ENCODE data around the gene MTCH2. TPM values are rescaled to one million over a fixed set of nuclear protein-coding genes. Genes with fewer than 3 reads are reported as not detected.

The MTCH2 gene
- polyA plus RNA-seq, 1 experiment: 104 TPM

DNA sequence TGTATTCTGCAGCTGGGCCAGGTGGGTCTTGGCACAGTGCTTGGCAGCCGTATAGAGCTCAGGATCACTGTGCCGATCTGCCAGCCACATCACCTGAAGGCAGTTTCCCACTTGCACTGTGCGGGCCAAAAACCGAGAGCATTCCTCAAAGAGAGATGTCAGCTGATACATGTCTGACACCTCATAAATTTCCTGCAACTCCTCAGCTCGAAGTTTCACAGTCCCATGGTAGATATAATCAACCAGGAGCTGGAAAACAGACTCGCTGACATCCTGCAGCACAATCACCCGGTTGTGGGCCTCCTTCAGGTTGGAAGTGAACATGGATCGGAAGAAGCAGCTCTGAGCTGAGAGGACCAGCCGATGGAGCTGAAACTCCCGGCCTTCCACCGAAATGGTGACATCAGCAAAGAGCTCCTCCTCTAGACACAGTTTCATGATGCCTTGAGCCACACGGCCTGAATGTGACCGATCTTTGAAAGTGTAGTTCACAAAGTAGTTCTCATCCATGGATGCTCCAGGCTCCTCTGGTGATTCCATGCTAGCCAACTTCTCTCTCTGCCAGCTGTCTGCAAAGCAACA lies 64.8 kb downstream of the MTCH2 start:
- DNase-seq (ENCODE audit: low read depth): no peak
- H3K4me3 ChIP-seq (ENCODE audit: low read depth, low read length): peak overlapping the region; percentile 85
- CTCF ChIA-PET: interaction anchor here (0.7 to 1.6 kb wide), 6 partner anchors 17 to 163 kb away, joined by 3 to 5 read pairs (median 3); no protein-coding TSS in a partner anchor
- POLR2A ChIA-PET: interaction anchor here (0.5 kb wide), 1 partner anchor 11 kb away, joined by 9 read pairs; no protein-coding TSS in a partner anchor
- no peaks in the 10 kb centered on the region for H3K27me3 ChIP-seq (ENCODE audit: control insufficient read depth, insufficient read depth, low read length)
- no peak for TF ChIP-seq CTCF (IDR thresholded peaks at IDR 0.05; ENCODE audit: insufficient read depth, low read depth, low read length)
- peaks cover 18% of the 10 kb centered on the region for H3K36me3 ChIP-seq (ENCODE audit: control insufficient read depth, insufficient read depth, low read length)

DNA sequence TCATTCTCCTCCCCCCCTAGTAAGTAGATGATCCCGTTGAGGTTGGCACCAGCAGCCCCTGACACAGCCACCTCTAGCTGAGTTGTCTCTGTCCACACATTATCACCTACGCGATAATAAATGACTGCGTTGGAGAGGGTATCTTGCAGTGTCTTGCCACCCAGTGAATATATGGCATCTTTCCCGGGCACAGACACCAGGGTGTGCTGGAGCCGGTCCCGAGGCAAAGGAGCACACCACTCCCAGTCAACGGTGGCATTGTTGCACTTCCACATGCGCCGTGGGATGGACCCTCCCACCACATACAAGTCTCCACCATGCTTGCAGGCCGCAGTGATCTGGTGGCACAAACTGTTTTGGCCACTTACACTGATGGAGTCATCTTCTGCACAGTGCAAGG lies 69.0 kb downstream of the MTCH2 start:
- TF ChIP-seq CTCF (IDR thresholded peaks at IDR 0.05; ENCODE audit: insufficient read depth, low read depth, low read length): no peak
- ChIA-PET CTCF (no interaction called here), POLR2A (no interaction called here)
- H3K27me3 ChIP-seq (ENCODE audit: control insufficient read depth, insufficient read depth, low read length): no peaks in the 10 kb centered on the region
- H3K4me3 ChIP-seq (ENCODE audit: low read depth, low read length): no peak overlapping the region
- no peak for DNase-seq (ENCODE audit: low read depth)
- H3K36me3 ChIP-seq (ENCODE audit: control insufficient read depth, insufficient read depth, low read length): peaks cover 11% of the 10 kb centered on the region

DNA sequence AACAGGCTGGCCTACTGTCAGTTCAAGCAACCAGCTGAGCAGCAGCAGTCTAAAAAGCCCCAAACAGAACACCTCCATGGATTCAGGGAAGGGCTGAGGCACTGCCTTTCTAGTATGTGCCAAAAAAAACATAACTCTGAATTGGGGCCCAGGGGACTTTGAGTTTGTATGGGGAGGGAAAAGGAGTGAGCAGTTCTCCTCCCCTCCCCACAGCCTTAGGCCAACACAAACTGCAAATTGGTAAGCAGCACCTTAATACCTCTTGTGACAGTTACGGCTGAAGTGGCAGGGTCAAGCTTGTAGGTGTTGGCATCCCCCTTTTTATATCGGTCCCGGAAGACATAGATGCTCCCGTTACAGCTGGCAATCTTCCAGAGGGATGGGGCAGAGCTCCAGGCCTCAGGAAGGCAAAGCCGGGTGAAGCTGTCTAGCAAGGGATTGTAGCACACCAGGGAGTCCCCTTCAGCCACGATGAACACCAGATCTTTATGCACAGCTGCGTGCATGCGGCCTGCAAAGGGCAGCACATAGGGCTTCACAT lies 69.6 kb downstream of the MTCH2 start:
- TF ChIP-seq CTCF (IDR thresholded peaks at IDR 0.05; ENCODE audit: insufficient read depth, low read depth, low read length): no peak
- Histone ChIP-seq H3K4me3 (ENCODE audit: low read depth, low read length) (no peak overlapping the region), H3K27me3 (ENCODE audit: control insufficient read depth, insufficient read depth, low read length) (no peaks in the 10 kb centered on the region), H3K36me3 (ENCODE audit: control insufficient read depth, insufficient read depth, low read length) (peaks cover 11% of the 10 kb centered on the region)
- ChIA-PET POLR2A (no interaction called here), CTCF (interaction anchor here (1.2 kb wide), 1 partner anchor 44 kb away, joined by 3 read pairs; no protein-coding TSS in a partner anchor)
- no peak for DNase-seq (ENCODE audit: low read depth)

DNA sequence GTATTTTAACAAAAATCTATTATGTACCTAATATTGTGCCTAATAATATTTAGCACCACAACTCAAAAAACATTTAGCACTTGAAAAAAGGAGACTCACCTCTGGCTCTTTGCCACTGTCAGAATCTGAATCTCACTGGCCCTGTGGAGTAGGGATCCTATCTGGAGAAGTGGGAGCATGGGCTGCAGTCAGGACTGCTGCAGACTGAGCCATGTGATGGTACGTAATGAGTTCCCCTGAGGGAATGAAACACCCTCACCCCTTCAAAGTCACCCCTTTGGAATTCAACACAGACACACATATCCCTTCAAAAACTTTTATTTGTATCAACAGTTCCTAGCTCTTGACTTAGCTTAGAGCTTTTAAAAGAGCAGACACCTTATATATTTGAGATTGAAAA lies 70.5 kb downstream of the MTCH2 start:
- no peak for TF ChIP-seq CTCF (IDR thresholded peaks at IDR 0.05; ENCODE audit: insufficient read depth, low read depth, low read length)
- POLR2A ChIA-PET: no interaction called here

GRCh38 chr11:47571357-47571729 lies 71.0 kb downstream of the MTCH2 start:
- no peaks in the 10 kb centered on the region for H3K27me3 ChIP-seq (ENCODE audit: control insufficient read depth, insufficient read depth, low read length)
- CTCF ChIA-PET: no interaction called here
- no peak for DNase-seq (ENCODE audit: low read depth)
- no peak overlapping the region for H3K4me3 ChIP-seq (ENCODE audit: low read depth, low read length)
- TF ChIP-seq CTCF (IDR thresholded peaks at IDR 0.05; ENCODE audit: insufficient read depth, low read depth, low read length): no peak
- peaks cover 11% of the 10 kb centered on the region for H3K36me3 ChIP-seq (ENCODE audit: control insufficient read depth, insufficient read depth, low read length)
- POLR2A ChIA-PET: no interaction called here

More for the DNA sequence above, 70.5 kb downstream of the MTCH2 start:
- H3K36me3 ChIP-seq (ENCODE audit: control insufficient read depth, insufficient read depth, low read length): peaks cover 11% of the 10 kb centered on the region
- CTCF ChIA-PET: interaction anchor here (1.2 kb wide), 1 partner anchor 45 kb away, joined by 3 read pairs; no protein-coding TSS in a partner anchor
- H3K4me3 ChIP-seq (ENCODE audit: low read depth, low read length): no peak overlapping the region
- DNase-seq (ENCODE audit: low read depth): peak; percentile 42
- no peaks in the 10 kb centered on the region for H3K27me3 ChIP-seq (ENCODE audit: control insufficient read depth, insufficient read depth, low read length)

Measured in BJ (cell line).